ENCODE results near the gene NRXN2.
"Not testable (repeated sequence)": the region's sequence is repeated elsewhere in the genome, so short reads cannot be mapped to it uniquely, and the experiment has no call there.

Gene NRXN2

DNA sequence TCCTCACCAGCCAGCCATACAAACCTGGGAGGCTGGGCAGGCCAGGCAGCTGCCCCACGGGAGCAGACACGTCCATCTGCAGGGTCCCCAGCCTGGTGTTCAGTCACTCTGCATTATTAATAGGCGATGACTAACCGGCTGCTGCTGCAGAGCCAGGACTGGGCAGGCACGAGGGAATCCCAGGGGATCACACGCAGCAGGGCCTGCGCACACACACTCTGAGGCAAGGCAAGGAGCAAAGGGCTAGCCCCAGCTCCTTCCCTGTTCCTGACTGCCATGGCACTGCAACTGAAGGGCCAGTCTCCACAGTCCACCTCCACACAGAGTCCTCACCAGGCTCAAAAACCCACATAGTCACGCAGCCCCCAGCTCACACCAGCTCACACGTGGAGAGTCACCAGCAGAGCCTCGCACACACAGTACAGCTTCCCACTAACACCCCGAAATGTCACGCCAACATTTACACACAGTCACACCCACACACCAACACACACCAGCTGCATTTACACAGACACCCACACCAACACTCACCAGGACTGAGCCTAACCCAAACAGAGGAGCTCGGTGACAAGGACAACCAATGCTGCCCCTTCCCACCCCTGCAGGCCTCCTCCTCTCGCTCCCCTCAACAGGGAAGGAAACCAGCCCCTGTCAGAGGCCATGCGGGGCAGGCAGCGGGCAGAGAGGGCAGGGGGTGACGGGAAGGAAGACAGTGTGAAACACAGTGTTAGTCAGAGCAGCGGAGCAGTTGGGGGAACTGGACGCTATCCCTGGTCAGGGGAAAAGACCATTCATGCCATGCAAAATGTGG lies 47.3 kb downstream of the NRXN2 start:
- peak; percentile 38 for DNase-seq (ENCODE audit: low read depth, low spot score)

- DNase-seq (ENCODE audit: low read depth, low spot score), result no peak
Observed at GRCh38 chr11:64674774-64675173, 48.2 kb downstream of the NRXN2 start.

DNA sequence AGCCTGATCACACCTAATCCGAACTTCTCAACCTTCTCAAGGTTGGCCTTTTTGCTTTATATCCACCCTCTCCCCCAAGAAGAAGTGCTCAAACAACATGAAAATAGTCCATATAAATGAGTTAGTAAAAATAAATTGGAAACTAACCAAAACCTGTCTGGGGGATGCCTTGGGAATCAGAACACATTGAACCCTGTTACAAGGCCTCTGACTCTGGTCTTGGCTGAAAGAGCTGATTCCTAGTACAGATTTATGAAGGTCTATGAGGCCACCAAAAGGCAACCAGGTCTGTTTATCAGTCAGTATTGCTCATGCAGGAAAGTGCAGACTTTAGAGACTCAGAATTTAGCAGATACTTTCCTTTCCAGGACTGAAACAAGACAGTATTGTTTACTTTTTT lies 49.7 kb downstream of the NRXN2 start:
- DNase-seq (ENCODE audit: low read depth, low spot score), result no peak

- no peak for DNase-seq (ENCODE audit: low read depth, low spot score)
Observed at GRCh38 chr11:64672875-64673274, 50.1 kb downstream of the NRXN2 start.

DNA sequence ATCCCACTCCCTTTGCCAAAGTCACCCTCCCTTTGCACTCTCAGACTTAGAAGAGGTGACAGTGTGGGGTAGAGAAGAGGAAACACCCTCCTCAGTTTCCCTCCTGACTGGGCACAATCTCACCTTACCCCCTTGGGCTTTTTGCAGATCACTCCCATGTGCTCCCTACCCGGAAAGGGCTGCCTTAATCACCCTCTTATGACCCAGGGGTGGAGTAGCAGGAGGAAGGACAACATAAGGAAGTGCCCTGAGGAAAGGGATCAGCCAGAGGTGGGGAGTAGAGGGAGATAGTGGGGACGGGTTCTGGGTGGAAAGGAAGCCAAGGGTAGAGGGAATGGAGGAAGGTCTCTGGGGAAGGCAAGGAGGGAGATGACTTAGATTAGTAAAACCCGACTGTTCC lies 52.0 kb downstream of the NRXN2 start:
- DNase-seq (ENCODE audit: low read depth, low spot score), result no peak

- no peak for DNase-seq (ENCODE audit: low read depth, low spot score)
Observed at GRCh38 chr11:64667154-64667745, 55.7 kb downstream of the NRXN2 start.

- peak; percentile 63 for DNase-seq (ENCODE audit: low read depth, low spot score)
Observed at GRCh38 chr11:64665411-64665821, 57.6 kb downstream of the NRXN2 start.

DNA sequence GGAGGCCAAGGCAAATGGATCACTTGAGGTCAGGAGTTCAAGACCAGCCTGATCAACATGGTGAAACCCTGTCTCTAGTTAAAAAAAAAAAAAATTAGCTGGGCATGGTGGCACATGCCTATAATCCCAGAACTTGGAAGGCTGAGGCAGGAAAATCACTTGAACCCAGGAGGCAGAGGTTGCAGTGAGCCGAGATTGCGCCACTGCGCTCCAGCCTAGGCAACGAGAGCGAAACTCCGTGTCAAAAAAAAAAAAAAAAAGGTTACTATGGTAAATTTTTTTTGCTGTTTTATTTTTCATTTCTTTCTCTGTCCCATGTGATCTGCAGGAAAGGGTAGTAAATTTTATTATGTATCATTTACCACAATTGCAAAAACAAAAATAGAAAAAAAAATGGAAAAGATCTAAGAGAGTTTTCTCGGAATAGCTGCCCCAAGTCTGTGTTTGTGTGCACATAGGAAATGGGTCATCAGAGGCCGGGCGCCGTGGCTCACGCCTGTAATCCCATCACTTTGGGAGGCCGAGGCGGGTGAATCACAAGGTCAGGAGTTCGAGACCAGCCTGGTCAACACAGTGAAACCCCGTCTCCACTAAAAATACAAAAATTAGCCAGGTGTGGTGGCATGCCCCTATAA lies 58.6 kb downstream of the NRXN2 start:
- not testable (repeated sequence) for DNase-seq (ENCODE audit: low read depth, low spot score)

- DNase-seq (ENCODE audit: low read depth, low spot score), result no peak
Observed at GRCh38 chr11:64663656-64664055, 59.3 kb downstream of the NRXN2 start.

GRCh38 chr11:64661614-64662013 lies 61.4 kb downstream of the NRXN2 start:
- DNase-seq (ENCODE audit: low read depth, low spot score), result no peak

GRCh38 chr11:64661146-64661545 lies 61.9 kb downstream of the NRXN2 start:
- DNase-seq (ENCODE audit: low read depth, low spot score), result peak; percentile 70

DNA sequence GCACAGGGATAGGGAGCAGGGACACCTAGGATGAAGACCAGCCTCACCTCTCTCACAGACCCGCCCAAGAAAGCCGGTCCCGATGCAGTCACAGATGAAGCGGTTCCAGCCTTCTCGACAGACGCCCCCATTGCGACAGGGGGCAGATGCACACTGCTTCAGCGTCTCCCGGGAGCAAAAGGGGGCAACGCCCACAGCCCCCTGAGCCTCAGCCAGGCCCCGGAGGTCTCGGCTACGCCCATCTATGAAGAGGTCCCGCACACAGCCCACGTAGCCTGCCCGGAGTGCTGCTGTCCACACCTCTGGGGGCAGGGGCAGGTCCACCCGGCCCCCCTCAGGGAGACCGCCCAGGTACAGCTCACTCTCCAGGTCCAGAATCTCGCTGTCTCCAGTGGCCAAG lies 62.3 kb downstream of the NRXN2 start:
- DNase-seq (ENCODE audit: low read depth, low spot score), result no peak

GRCh38 chr11:64660205-64660604 lies 62.8 kb downstream of the NRXN2 start:
- DNase-seq (ENCODE audit: low read depth, low spot score), result no peak

- DNase-seq (ENCODE audit: low read depth, low spot score), result no peak
Observed at GRCh38 chr11:64659417-64660144, 63.4 kb downstream of the NRXN2 start.

DNA sequence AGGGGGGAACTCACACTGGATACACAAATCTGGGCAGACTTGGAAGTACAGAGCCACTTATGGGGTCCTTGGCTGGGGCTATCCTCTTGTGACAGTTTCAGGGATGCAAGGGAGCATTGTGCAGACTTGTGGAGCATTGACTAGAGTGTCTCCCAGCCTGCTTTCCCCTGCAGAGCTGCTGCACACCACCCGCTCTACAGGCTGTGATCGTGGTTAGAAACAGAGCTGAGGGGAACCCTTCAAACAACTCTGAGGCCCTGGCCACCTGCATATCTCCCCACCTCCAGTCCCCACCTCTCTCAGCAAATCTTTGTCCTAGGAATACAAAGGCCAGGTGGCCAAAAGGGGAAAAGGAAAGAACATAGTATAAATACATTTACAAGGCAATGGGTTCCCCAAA lies 64.7 kb downstream of the NRXN2 start:
- DNase-seq (ENCODE audit: low read depth, low spot score), result no peak

DNA sequence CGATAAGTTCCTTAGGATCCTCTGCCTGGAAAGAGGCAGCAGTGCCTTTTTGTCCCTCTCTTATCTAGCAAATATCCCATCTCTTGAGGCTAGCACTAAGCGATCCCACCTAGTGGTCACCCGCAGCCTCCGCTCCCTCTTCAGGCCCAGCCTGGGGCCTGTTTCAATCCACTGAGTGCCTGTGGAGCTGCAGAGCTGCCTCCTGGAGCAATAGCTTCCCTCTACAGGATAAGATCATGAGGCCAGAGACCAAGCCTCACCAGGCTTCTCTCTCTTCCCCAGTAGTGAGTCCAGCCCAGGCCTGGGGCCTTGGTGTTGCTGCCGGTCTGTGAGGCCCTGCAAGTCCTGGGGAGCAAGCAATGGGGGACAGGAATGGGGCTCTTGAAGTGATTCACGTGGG lies 66.1 kb downstream of the NRXN2 start:
- DNase-seq (ENCODE audit: low read depth, low spot score), result peak; percentile 89

GRCh38 chr11:64655941-64656601 lies 66.9 kb downstream of the NRXN2 start:
- DNase-seq (ENCODE audit: low read depth, low spot score), result no peak

DNA sequence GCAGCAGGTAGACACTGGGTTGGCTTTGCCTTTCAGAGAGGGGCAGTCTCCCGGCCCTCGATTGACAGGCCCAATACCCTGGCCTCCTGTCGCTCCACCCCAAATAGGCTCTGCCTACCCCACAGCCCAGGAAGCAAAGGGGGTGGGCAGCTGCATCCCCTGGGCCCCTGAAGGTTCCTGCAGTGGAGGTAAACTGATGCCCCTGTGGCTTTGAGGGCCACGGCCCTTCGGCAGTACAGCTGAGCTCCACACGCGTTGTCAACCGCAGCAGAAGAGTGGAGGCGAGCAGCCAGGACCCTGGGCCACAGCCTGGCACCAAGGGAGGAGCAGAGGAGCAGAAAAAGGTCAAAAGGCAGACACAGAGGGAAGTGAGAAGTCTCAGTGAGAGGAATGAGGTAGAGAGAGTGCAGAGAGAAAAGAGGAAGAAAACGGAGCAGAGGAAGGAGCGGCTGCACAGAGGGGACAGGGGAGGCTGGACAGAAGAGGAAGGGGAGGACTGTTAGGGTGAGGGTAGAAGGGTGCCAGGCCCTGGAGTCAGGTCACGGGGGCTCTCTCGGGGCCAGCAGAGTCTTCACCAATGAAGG lies 67.9 kb downstream of the NRXN2 start:
- DNase-seq (ENCODE audit: low read depth, low spot score), result no peak

GRCh38 chr11:64654439-64654838 lies 68.6 kb downstream of the NRXN2 start:
- no peak for DNase-seq (ENCODE audit: low read depth, low spot score)

GRCh38 chr11:64653388-64653973 lies 69.5 kb downstream of the NRXN2 start:
- DNase-seq (ENCODE audit: low read depth, low spot score), result no peak
